HG02938 (cell line): ENCODE measurements around the gene FAM171A1.
"Not testable (repeated sequence)": the region's sequence is repeated elsewhere in the genome, so short reads cannot be mapped to it uniquely, and the experiment has no call there.

Experiments used
- ATAC-seq: cut with Tn5 transposase; IDR thresholded peaks from one replicate; pipeline ENCODE4 v1.9.1; 2021; ENCODE audit warnings: mild to moderate bottlenecking, moderate library complexity; ENCODE audit not compliant: unreplicated experiment

The FAM171A1 gene

GRCh38 chr10:15321431-15322341 lies 49.4 kb downstream of the FAM171A1 start:
- ATAC-seq: no peak

GRCh38 chr10:15320522-15321203 lies 50.4 kb downstream of the FAM171A1 start:
- no peak for ATAC-seq

DNA sequence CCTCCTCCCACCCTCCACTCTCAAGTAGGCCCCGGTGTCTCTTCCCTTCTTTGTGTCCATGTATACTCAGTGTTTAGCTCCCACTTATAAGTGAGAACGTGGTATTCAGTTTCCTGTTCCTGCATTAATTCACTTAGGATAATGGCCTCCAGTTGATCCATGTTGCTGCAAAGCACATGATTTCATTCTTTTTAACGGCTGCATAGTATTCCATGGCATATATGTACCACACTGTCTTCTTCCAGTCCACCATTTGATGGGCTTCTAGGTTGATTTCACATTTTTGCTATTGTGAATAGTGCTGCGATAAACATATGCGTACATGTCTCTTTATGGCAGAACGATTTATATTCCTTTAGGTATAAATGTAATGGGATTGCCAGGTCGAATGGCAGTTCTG lies 51.0 kb downstream of the FAM171A1 start:
- no peak for ATAC-seq

DNA sequence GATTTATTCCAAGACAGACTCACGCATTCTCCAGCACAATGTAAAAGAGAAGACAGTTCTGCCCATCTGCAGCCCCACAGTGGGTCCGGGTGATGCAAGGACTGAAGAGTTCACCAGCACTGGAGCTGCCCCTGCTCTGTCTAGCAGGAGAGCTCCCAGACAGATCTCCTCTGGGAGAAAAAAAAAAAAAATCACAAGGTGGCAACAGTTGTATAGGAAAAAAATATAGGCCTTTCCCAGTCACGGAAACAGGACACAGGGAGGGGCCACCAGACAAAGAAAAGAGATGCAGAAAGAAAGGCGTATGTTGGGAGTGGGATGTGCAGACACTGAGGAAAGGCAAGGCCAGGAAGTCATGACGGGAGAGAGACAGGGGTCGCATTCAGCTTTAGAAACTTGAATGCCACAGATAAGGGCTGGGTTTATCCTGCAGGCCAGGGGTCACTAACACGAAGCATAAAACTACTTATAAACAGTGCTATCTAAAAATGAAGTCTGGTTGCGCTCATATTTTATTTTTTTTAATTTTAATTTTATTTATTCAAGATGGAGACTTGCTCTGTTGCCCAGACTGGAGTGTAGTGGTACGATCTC lies 54.1 kb downstream of the FAM171A1 start:
- ATAC-seq: no peak

- ATAC-seq: no peak
Measured at GRCh38 chr10:15316145-15316544, 54.9 kb downstream of the FAM171A1 start.

- ATAC-seq: no peak
Measured at GRCh38 chr10:15315286-15315685, 55.8 kb downstream of the FAM171A1 start.

- no peak for ATAC-seq
Measured at GRCh38 chr10:15314482-15315045, 56.5 kb downstream of the FAM171A1 start.

DNA sequence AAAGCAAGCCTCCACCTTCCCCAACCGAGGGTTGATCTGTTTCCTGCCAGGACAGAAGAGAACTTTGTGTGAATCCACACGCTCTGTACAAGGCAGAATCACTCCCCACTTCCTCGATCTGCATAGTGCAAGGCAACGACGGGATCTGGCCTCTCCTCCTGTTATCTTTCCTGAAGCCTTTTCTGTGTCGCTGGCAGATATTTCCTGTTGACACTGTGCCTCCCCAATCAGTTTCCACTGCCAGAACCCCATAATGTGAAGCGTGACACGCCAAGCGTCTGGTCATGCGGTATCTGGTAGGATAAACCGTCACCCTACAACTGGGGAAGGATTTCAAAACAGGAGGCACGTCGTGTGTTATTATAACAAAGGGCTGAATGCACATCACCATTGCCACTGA lies 57.2 kb downstream of the FAM171A1 start:
- no peak for ATAC-seq

- no peak for ATAC-seq
Measured at GRCh38 chr10:15313047-15313446, 58.0 kb downstream of the FAM171A1 start.

- ATAC-seq: no peak
Measured at GRCh38 chr10:15311569-15312280, 59.4 kb downstream of the FAM171A1 start.

DNA sequence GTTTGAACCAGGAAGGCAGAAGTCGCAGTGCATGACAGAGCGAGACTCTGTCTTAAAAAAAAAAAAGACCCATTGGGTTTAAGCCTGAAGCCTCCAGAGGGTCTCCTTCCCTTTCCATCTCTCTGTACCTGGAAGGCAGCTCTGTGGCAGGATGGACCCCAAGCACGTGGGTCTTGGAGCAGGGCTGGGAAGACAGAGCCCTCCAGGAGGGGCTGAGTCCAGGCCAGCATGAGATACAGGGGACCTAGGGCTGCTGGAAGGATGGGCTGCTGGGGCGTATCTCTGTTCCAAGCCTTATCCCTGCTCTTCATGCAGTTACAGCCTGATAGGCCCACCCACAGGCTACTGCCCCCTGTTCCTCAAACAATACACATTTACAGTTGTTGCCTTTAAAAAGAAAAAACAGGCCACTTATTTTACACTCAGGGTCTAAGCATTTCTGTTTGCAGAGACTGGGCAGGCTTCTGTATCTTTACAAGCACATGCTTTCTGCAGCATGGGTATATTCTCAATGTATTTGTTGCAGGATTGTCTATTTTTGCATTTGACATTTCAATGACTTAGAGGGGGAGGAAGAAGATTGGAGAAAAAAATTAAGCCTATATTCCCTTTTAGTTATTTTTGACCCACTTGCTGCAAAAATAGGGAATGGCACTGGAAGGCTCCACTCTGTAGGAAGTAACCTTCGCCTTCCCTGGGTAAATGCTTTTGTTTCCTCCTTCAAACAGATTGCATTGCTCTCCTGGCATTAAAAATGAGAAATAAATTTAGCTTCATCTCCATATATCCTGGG lies 60.1 kb downstream of the FAM171A1 start:
- ATAC-seq: no peak

GRCh38 chr10:15309221-15309620 lies 61.9 kb downstream of the FAM171A1 start:
- ATAC-seq: no peak

DNA sequence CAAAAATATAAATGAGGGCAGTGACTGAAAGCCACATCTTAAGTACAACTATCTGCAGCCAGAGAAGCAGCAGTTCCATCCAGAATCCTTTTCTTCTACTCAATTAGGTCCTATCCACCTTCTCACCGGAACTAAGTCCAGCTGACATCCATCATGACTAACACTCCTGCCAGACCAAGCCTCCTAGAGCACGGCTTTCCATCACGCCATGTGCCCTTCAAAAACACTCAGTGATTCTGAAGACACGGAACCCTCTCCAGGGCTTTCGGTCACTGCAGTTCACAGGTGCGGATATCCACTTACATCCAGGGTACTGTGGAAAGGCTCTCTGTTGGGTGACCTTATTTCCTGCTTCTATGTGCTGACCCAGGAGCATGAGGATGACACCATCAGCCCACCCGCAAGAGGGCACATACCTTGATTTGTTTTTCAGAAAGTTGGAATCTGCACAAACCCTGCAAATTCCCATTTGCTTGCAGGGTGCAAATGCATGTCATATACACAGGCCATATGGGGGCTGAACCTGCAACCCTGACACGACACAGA lies 64.3 kb downstream of the FAM171A1 start:
- no peak for ATAC-seq

DNA sequence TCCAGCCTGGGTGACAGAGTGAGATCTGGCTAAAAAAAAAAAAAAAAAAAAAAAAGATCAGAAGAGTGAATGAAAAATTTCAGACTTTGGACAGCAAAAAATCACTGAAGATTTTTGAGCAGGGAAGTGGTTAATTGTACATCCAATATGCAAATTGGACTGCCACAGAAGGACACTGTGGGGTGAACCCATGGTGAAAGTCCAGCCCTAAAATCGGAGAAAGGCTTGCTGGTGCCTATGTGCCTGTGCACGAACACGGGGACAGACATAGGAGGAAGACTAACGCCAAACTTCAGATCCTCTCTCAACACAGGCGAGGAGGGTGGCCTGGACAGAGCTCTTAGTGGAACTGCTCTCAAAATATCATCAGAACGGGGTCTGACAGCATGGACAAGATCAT lies 65.5 kb downstream of the FAM171A1 start:
- ATAC-seq: no peak

GRCh38 chr10:15305161-15305560 lies 65.9 kb downstream of the FAM171A1 start:
- no peak for ATAC-seq

GRCh38 chr10:15302188-15302956 lies 68.7 kb downstream of the FAM171A1 start:
- ATAC-seq: not testable (repeated sequence)

DNA sequence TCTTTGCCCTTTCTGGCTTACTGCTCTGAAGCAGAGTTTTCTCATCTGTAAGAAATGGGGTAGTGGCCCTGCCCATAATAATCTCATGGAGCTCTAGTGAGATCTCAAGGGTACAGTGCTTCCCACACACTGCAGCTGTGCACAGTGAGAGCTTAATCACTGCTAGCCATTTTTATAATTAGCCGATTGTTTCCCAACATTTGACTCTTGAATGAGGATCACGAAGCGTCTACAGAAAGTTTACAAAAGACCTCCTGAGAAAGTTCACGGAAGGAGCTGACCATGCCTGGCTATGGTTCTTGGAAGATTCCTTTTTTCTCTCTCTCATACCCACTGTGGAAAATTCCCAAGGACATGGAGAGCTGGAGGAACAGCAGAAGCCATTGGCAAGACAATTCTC lies 70.4 kb downstream of the FAM171A1 start:
- ATAC-seq: no peak

DNA sequence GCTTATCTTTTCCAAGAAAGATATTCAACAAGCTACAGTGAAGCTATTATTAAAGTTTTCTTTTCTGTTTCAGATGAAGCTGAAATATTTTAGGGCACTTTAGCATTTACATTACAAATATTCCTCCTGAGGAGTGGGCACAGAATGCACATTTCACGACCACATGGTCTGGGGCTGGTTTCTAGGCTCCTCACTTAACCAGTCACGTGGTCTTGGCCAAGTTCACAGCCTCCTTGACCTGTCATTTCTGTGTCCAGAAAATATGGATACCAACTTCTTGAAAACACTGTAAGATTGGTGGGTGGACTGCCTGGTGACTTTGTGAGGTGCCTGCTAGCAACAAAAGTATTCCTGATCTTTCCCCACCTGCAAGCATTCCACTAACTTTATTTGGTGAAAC lies 70.9 kb downstream of the FAM171A1 start:
- no peak for ATAC-seq

GRCh38 chr10:15296701-15297100 lies 74.4 kb downstream of the FAM171A1 start:
- no peak for ATAC-seq
